GM12878 (cell line): ENCODE measurements around the gene SIGLEC5. TPM values are rescaled to one million over a fixed set of nuclear protein-coding genes. Genes with fewer than 3 reads are reported as not detected.

Source experiments
- BRCA1 ChIP-seq: IDR thresholded peaks from 2 replicates; pipeline ENCODE4 v1.6.1; 2011; ENCODE audit warnings: low read depth, low read length, improper control_type of control experiment
- CBFB ChIP-seq: IDR thresholded peaks from 2 replicates; pipeline ENCODE4 v1.6.1; 2016; ENCODE audit warnings: antibody characterized with exemption, low read depth
- ESRRA ChIP-seq: IDR thresholded peaks from 2 replicates; pipeline ENCODE4 v1.6.1; 2012; ENCODE audit warnings: mild to moderate bottlenecking, low read length, improper control_type of control experiment
- JUND ChIP-seq: IDR thresholded peaks from 2 replicates; pipeline ENCODE4 v1.6.1; 2012; ENCODE audit warnings: low read depth, mild to moderate bottlenecking, low read length, improper control_type of control experiment, moderate library complexity
- NBN ChIP-seq: fragments of 450-650 bp; IDR thresholded peaks from 2 replicates; pipeline ENCODE4 v1.6.1; 2016
- NFYB ChIP-seq: IDR thresholded peaks from 2 replicates; pipeline ENCODE4 v1.6.1; 2011; ENCODE audit warnings: low read depth, mild to moderate bottlenecking, low read length, improper control_type of control experiment, moderate library complexity; ENCODE audit not compliant: insufficient read depth
- NRF1 ChIP-seq: conservative IDR thresholded peaks from 2 replicates; pipeline ENCODE4 v1.6.1; 2011; ENCODE audit warnings: mild to moderate bottlenecking, low read depth, low read length, improper control_type of control experiment
- SIX5 ChIP-seq: IDR thresholded peaks from 2 replicates; pipeline ENCODE4 v1.6.1; 2011; ENCODE audit warnings: mild to moderate bottlenecking, low read depth, low read length, moderate library complexity; ENCODE audit not compliant: severe bottlenecking
- SPI1 ChIP-seq: IDR thresholded peaks from 2 replicates; pipeline ENCODE4 v1.6.1; 2011; ENCODE audit warnings: low read depth, mild to moderate bottlenecking, low read length, moderate library complexity, borderline replicate concordance; ENCODE audit not compliant: insufficient read depth
- SREBF2 ChIP-seq: IDR thresholded peaks from 2 replicates; pipeline ENCODE4 v1.6.1; 2012; ENCODE audit warnings: mild to moderate bottlenecking, low read length
- SRF ChIP-seq, 2 experiments: IDR thresholded peaks; 2 replicates each; pipeline ENCODE4 v1.6.1; 2011; ENCODE audit warnings: low read depth in 2 of 2, low read length in 2 of 2, mild to moderate bottlenecking in 1 of 2, moderate library complexity in 1 of 2
- TARDBP ChIP-seq: IDR thresholded peaks from 2 replicates; pipeline ENCODE4 v1.6.1; 2016; ENCODE audit warnings: borderline replicate concordance
- ZZZ3 ChIP-seq: IDR thresholded peaks from 2 replicates; pipeline ENCODE4 v1.6.1; 2011; ENCODE audit warnings: low read depth; ENCODE audit not compliant: control insufficient read depth, insufficient read length
- polyA plus RNA-seq, 11 experiments: library from polyadenylated mRNA; depleted of rRNA in 4 of 11; unstranded in 6 of 11; stranded (reverse) in 5 of 11; fragments of >200 nt; fragmentation: Nextera tagmentation in 4 of 11; fragmentation: Illumina TruSeq in 1 of 11; extraction: Ambion mirVana in 4 of 11; extraction: Trizol in 1 of 11; gene quantifications; 1 replicate in 1 of 11; 2 replicates in 10 of 11; pipeline versions ENCODE4 v1.2.1 to v1.2.3, GENCODE V29; 2011 to 2016; ENCODE audit warnings: inconsistent platforms in 2 of 11, missing spikeins in 2 of 11, low read depth in 1 of 11
- total RNA-seq, 4 experiments: library from RNA; depleted of rRNA in 3 of 4; stranded (reverse); fragments of >200 nt in 3 of 4; fragmentation: Illumina TruSeq in 1 of 4; extraction: Trizol in 1 of 4; gene quantifications; 2 replicates each; pipeline versions ENCODE4 v1.2.1 to v1.2.3, GENCODE V29; 2013 to 2021
- TF ChIP-seq, protein P1 (sequence below): fragments of 450-650 bp; IDR thresholded peaks from 2 replicates; pipeline ENCODE4 v1.6.1; 2017; ENCODE audit warnings: mild to moderate bottlenecking, moderate library complexity
- TF ChIP-seq, protein P2 (sequence below): fragments of 450-650 bp; IDR thresholded peaks from 2 replicates; pipeline ENCODE4 v1.6.1; 2017; ENCODE audit warnings: borderline replicate concordance
- TF ChIP-seq, protein P3 (sequence below): fragments of 450-650 bp; IDR thresholded peaks from 2 replicates; pipeline ENCODE4 v1.6.1; 2017; ENCODE audit warnings: mild to moderate bottlenecking, low read depth, inconsistent platforms; ENCODE audit not compliant: poor library complexity, severe bottlenecking
- TF ChIP-seq, protein P4 (sequence below): fragments of 450-650 bp; formaldehyde crosslinking; IDR thresholded peaks from 2 replicates; pipeline ENCODE4 v1.5.0; 2022; ENCODE audit warnings: mild to moderate bottlenecking, missing genetic modification characterization
- TF ChIP-seq, protein P5 (sequence below): fragments of 450-650 bp; IDR thresholded peaks from 2 replicates; pipeline ENCODE4 v1.6.1; 2016; ENCODE audit warnings: mild to moderate bottlenecking

The SIGLEC5 gene
- total and polyA plus RNA-seq, 10 of the 15 experiments (the other 5 are each of a cell fraction or from before 2014, with no cell fraction given), result 0.05 to 2.5 (median 1.4) TPM; not detected in 1

DNA sequence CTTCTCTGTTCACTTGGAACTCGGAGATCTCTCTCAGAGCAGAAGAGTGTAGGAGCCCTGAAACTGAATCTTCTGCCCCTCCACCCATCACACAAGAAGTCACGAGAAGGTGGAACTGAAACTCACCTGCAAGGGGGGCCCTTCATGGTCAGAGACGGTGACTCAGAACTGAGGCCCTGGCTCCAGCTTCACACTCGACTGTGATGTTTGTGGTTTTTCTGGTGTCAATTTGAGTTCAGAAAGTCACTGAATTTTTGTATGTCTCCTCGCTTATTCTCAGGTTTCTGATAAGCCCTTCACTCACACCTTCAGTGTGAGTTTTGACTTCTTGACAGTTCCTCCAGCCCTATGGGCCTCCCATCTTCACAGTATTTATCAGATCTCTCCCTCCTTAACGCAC is 23.1 kb downstream of the SIGLEC5 start (continued):
- TF ChIP-seq, protein P1, sequence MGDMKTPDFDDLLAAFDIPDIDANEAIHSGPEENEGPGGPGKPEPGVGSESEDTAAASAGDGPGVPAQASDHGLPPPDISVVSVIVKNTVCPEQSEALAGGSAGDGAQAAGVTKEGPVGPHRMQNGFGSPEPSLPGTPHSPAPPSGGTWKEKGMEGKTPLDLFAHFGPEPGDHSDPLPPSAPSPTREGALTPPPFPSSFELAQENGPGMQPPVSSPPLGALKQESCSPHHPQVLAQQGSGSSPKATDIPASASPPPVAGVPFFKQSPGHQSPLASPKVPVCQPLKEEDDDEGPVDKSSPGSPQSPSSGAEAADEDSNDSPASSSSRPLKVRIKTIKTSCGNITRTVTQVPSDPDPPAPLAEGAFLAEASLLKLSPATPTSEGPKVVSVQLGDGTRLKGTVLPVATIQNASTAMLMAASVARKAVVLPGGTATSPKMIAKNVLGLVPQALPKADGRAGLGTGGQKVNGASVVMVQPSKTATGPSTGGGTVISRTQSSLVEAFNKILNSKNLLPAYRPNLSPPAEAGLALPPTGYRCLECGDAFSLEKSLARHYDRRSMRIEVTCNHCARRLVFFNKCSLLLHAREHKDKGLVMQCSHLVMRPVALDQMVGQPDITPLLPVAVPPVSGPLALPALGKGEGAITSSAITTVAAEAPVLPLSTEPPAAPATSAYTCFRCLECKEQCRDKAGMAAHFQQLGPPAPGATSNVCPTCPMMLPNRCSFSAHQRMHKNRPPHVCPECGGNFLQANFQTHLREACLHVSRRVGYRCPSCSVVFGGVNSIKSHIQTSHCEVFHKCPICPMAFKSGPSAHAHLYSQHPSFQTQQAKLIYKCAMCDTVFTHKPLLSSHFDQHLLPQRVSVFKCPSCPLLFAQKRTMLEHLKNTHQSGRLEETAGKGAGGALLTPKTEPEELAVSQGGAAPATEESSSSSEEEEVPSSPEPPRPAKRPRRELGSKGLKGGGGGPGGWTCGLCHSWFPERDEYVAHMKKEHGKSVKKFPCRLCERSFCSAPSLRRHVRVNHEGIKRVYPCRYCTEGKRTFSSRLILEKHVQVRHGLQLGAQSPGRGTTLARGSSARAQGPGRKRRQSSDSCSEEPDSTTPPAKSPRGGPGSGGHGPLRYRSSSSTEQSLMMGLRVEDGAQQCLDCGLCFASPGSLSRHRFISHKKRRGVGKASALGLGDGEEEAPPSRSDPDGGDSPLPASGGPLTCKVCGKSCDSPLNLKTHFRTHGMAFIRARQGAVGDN, result no peak
- no peak for TF ChIP-seq SREBF2
- TF ChIP-seq NBN, result peak; percentile 94
- TF ChIP-seq SPI1, result peak; percentile 97
- peak in 1 of 2 experiments; percentile 55; a peak in 1 of 4 replicates for TF ChIP-seq SRF (IDR thresholded peaks at IDR 0.05; ENCODE audit: low read depth in 2 of 2, low read length in 2 of 2)
- TF ChIP-seq, protein P2, sequence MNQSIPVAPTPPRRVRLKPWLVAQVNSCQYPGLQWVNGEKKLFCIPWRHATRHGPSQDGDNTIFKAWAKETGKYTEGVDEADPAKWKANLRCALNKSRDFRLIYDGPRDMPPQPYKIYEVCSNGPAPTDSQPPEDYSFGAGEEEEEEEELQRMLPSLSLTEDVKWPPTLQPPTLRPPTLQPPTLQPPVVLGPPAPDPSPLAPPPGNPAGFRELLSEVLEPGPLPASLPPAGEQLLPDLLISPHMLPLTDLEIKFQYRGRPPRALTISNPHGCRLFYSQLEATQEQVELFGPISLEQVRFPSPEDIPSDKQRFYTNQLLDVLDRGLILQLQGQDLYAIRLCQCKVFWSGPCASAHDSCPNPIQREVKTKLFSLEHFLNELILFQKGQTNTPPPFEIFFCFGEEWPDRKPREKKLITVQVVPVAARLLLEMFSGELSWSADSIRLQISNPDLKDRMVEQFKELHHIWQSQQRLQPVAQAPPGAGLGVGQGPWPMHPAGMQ, result 0 out of 2 replicates have a peak, but pooled peaks have one; percentile 20
- no peak for TF ChIP-seq ZZZ3
- TF ChIP-seq, protein P3, sequence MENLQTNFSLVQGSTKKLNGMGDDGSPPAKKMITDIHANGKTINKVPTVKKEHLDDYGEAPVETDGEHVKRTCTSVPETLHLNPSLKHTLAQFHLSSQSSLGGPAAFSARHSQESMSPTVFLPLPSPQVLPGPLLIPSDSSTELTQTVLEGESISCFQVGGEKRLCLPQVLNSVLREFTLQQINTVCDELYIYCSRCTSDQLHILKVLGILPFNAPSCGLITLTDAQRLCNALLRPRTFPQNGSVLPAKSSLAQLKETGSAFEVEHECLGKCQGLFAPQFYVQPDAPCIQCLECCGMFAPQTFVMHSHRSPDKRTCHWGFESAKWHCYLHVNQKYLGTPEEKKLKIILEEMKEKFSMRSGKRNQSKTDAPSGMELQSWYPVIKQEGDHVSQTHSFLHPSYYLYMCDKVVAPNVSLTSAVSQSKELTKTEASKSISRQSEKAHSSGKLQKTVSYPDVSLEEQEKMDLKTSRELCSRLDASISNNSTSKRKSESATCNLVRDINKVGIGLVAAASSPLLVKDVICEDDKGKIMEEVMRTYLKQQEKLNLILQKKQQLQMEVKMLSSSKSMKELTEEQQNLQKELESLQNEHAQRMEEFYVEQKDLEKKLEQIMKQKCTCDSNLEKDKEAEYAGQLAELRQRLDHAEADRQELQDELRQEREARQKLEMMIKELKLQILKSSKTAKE, result peak; percentile 99
- TF ChIP-seq, protein P4, sequence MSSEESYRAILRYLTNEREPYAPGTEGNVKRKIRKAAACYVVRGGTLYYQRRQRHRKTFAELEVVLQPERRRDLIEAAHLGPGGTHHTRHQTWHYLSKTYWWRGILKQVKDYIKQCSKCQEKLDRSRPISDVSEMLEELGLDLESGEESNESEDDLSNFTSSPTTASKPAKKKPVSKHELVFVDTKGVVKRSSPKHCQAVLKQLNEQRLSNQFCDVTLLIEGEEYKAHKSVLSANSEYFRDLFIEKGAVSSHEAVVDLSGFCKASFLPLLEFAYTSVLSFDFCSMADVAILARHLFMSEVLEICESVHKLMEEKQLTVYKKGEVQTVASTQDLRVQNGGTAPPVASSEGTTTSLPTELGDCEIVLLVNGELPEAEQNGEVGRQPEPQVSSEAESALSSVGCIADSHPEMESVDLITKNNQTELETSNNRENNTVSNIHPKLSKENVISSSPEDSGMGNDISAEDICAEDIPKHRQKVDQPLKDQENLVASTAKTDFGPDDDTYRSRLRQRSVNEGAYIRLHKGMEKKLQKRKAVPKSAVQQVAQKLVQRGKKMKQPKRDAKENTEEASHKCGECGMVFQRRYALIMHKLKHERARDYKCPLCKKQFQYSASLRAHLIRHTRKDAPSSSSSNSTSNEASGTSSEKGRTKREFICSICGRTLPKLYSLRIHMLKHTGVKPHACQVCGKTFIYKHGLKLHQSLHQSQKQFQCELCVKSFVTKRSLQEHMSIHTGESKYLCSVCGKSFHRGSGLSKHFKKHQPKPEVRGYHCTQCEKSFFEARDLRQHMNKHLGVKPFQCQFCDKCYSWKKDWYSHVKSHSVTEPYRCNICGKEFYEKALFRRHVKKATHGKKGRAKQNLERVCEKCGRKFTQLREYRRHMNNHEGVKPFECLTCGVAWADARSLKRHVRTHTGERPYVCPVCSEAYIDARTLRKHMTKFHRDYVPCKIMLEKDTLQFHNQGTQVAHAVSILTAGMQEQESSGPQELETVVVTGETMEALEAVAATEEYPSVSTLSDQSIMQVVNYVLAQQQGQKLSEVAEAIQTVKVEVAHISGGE (CRISPR knock-in tag), result no peak
- TF ChIP-seq SIX5, result peak; percentile 31
- TF ChIP-seq TARDBP, result peak; percentile 78; the same call in 1 of the 2 replicates
- no peak for TF ChIP-seq BRCA1
- TF ChIP-seq ESRRA, result no peak
- TF ChIP-seq, protein P5, sequence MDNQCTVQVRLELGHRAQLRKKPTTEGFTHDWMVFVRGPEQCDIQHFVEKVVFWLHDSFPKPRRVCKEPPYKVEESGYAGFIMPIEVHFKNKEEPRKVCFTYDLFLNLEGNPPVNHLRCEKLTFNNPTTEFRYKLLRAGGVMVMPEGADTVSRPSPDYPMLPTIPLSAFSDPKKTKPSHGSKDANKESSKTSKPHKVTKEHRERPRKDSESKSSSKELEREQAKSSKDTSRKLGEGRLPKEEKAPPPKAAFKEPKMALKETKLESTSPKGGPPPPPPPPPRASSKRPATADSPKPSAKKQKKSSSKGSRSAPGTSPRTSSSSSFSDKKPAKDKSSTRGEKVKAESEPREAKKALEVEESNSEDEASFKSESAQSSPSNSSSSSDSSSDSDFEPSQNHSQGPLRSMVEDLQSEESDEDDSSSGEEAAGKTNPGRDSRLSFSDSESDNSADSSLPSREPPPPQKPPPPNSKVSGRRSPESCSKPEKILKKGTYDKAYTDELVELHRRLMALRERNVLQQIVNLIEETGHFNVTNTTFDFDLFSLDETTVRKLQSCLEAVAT, result peak; percentile 92
- TF ChIP-seq NFYB, result no peak
- TF ChIP-seq CBFB, result peak; percentile 95
- peak; percentile 71; the same call in 1 of the 2 replicates for TF ChIP-seq JUND
- TF ChIP-seq NRF1, result no peak
